GM21737 (cell line): ENCODE results near the gene TP53TG5.

Experiments used
- ATAC-seq: cut with Tn5 transposase; IDR thresholded peaks from one replicate; pipeline ENCODE4 v1.9.1; 2021; ENCODE audit warnings: mild to moderate bottlenecking, moderate library complexity; ENCODE audit not compliant: unreplicated experiment

The TP53TG5 gene

DNA sequence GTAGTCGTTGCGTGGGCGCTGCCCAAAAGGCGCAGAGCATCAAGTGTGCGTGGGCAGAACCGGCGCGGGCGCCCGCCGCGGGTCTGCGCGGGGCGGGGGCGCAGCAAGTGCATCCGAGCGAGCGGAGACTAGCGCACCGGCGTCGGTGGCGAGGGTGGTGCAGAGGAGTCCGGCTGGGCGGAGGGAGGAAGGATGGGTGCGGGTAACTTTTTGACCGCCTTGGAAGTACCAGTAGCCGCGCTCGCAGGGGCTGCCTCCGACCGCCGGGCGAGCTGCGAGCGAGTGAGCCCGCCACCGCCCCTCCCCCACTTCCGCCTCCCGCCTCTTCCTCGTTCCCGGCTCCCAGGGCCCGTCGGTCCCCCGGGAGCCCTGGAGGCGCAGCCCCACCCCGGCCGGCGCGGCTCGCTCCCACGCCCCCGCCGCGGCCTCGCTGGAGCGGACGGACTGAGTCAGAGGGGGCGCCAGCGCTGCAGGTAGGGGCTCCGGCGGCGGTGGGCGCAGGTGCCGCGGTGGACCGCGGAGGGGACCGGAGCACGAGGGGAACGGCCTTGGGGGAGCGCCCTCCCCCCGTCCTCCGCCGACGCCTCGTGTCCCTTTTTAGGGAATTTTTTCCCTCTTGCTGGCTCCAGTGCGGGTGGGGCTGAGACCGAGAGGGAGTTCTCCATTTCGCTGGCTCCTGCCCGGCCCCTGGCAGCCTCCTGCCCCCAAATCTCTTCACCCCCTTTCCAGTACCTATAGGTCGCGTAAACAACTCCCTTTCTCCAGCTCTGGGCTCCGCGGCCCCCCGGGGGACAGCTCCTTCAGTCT is 28.3 kb upstream of the TP53TG5 start:
- ATAC-seq: no peak

DNA sequence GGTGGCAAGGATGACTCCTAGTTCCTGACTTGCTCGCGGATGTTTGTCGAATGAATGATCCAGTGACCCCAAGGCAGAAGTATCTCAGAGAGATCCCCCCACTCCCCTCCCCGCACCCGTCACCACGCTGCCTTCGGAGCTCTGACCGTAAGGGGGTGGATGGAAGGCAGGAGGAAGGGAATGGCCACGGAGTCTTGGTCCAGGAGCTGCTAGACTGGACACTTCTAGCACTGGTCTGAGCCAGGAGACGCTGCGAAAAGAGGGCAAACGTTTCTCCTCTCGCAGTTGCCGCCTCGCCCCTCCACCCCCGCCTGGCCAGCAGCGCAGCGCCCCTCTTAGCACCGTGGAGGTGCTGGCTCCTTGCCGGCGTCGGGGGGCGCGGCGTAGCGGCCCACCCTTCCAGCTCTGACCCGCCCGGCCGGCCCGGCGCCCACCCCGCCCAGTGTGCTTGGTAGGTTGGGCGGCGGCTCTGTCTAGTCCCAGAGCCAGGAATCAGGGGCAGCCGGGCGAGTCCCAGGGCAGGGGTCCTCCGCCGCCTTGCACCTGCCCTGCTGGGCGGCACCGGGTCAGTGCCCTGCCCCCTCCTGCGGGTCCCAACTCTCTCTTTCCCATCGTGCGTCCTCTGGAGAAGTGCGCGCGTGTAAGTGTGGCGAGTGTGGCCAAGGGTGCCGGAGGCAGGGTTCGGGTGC is 27.6 kb upstream of the TP53TG5 start:
- no peak for ATAC-seq

DNA sequence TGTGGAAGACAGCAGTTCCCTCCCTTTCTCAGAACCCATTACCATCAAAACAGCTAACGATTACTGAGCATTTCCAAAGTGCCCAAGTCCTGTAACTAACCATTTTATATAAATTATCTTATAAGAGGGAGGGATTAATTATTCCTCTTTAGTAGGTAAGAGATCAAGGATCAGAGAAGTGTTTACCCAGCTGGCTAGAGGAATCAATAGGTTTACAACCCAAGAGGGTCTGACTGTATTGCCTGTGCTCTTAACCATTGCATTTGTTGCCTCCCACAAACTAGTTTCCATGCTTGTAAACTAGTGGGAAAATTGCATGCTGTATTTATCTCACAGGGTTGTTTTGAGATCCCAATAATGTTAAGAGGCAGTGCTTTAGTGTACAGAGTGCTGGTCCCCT is 26.3 kb upstream of the TP53TG5 start:
- ATAC-seq: no peak

DNA sequence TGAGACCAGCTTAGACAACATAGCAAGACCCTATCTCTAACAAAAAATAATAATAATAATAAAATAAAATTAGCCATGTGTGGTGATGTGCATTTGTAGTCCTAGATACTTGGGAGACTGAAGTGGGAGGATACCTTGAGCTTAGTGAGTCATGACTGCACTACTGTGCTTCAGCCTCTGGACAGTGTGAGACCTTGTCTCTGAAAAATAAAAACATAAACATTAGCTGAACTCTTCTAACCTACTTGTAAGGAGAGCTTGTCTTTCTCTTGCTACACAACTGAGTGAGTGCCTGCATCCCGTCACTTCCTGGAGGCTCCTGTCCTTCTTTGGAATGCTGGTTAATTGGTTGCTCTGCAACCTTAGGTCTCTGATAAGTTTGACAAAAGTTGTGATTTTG is 24.8 kb upstream of the TP53TG5 start:
- ATAC-seq: no peak

DNA sequence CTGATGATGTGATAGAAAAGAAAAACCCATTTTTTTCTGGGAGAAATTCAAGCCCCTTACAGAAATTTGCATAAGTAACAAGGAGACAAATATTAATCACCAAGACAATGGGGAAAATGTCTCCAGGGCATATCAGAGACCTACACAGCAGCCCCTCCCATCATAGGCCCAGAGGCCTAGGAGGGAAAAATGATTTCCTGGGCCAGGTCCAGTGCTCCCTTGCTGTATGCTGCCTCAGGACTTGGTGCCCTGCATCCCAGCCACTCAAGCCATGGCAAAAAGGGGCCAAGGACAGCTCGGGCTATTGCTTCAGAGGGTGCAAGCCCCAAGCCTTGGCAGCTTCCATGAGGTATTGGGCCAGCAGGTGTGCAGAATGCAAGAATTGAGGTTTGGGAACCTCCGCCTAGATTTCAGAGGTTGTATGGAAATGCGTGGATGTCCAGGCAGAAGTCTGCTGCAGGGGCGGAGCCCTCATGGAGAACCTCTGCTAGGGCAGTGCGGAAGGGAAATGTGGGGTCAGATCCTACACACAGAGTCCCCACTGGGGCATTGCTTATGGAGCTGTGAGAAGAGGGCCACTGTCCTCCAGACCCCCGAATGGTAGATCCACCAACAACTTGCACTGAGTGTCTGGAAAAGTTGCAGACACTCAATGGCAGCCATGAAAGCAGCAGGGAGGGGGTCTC is 22.4 kb upstream of the TP53TG5 start:
- no peak for ATAC-seq

DNA sequence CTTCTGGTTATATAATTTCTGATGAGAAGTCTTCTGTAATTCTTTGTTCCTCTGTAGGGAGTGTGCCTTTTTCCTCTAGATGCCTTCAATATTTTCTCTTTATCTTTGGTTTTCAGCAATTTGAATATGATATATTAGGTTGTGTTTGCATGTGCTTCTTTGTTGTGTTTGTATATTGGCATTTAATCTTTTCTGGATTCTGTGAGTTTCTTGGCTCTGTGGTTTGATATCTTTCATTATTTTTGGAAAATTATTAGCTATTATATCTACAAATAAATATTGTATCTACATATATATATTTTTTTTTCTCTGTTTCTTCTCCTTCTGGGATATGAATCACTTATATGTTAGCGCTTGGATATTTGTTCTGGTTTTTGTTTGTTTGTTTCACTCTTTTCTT is 20.9 kb upstream of the TP53TG5 start:
- ATAC-seq: no peak

DNA sequence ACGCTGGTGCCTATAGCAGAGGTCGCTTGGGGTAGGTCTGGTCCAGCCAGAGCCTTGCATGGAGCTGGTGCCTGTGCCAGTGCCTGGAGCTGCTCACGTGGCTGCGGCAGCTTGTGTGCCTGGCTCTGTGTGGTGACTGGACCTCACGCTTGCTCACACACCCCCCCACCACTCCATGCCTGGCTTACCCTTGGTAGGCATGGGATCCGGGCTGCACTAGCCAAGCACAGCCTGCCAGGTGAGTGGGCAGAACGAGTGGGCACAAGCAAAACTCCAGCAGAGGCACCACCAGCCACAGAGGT is 16.9 kb upstream of the TP53TG5 start:
- ATAC-seq: no peak

DNA sequence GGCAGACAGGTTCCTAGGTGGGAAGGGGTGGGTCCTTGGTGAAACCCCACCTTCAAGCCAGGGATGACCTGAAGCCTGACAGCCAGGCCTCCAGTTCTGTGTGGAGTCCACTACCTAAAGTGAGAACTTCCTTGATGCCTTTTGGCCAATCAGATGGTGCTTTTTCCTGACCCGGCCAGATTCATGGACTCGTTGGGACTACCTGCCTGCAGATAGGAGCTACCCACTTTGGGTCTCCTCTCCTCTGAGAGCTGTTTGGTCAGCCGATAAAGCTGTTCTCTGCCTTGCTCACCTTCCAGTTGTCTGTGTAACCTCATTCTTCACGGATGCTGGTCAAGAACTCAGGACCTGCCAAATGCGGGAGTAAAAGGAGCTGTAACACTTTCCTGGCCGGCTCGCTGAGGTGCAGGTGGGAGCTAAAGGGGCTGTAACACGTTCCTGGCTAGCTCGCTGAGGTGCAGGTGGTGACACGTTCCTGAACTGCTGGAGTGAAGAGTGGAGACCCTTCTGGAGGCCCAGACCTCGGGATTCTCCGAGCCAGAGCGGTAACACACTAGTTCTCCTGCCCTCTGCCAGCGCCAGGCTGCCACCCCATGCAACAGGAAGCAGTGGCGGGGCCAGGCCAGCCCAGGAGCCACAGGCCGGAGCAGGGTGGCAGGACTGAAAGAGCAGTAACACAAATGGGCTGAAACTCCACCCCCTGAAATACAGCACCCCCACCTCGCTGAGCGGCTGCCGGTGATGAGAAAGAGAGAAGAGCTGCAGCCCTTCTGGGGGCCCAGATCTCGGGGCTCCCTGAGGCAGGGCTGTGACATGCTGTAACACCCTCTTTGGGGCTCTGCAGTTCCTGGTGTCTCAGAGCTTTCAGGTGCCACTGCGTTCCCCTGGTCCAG is 16.3 kb upstream of the TP53TG5 start:
- no peak for ATAC-seq

DNA sequence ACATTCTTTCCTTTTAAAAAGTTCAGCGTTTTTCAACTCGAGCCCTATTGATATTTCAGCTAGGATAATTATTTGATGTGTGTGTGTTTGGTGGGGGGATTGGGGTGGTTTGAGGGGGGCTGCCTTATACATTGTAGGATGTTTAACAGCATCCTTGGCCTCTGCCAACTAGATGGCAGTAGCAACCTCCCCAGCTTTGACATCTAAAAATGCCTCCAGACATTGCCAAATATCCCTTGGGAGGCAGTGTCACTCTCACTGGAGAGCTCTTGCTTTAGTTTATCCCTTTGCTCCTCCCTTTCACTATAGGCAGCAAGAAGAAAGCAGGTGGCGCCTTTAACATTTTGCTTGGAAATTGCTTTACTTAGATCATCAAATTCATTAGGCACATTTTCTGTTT is 14.6 kb upstream of the TP53TG5 start:
- no peak for ATAC-seq

DNA sequence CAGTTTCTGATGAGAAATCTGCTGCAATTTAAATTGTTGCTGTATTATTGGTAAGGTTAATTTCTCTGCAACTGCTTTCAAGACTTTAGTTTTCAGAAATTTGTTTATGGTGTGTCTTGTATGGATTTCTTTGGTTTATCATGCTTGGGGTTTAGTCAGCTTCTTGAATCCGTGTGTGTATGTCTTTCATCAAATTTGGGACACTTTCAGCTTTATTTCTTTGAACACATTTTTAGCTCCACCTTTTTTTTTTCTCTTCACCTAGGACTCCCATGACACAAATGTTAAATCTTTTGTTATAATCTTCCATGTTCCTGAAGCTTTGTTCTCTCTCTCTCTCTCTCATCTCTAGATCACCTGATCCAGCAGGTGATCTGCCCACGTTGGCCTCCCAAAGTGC is 13.4 kb upstream of the TP53TG5 start:
- ATAC-seq: no peak

DNA sequence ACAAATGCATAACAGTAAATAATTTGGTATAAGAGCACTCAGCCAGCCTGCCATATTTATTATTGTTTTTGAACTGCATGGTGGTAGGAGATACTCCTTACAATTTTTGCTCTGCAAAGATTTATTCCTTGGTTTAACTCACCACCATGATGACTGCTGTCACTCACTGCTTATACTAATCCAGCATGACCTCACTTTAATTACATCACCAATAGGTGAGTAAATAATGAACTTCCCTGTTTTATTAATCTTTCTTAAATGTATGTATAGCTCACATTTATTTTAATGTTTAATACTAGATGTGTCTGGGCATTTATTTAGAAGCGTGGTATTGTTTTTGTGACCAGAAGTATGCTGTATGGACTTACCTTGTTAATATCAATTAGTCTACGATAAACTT is 12.8 kb upstream of the TP53TG5 start:
- ATAC-seq: no peak

DNA sequence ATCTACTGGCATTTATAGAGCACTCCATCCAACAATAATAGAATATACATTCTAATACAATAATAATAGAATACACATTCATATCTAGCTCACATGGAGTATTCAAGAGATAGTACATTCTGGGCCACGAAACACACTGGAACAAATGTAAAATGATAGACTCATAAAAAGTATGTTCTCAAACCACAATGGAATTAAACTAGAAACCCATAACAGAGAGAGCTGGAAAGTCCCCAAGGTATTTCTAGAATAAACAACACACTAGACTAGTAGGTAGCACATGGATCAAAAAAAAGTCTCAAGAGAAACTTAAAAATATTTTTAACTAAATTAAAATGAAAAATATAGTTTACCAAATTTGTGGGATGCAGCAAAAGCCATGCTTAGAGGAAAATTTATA is 9.1 kb upstream of the TP53TG5 start:
- no peak for ATAC-seq

DNA sequence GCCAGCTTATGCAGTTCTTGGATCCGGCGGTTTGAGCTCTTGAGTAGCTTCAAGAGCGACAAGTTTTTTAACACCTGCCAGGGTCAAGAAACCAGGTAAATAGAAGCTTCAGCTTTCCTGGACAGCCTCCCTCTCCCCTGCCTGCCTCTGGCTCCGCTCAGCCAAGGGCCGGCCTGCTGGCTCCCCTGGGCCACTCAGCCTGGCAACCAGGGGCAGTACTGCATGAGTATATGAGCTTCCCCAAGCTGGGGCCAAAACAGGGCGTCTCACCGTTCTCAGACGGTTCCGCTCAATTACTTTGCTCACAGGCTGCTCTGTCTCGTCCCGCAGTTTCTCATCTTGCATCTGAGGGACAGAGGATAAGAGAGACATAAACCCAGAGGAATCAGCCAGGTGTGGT is 856 bp downstream of the TP53TG5 start:
- ATAC-seq: no peak

DNA sequence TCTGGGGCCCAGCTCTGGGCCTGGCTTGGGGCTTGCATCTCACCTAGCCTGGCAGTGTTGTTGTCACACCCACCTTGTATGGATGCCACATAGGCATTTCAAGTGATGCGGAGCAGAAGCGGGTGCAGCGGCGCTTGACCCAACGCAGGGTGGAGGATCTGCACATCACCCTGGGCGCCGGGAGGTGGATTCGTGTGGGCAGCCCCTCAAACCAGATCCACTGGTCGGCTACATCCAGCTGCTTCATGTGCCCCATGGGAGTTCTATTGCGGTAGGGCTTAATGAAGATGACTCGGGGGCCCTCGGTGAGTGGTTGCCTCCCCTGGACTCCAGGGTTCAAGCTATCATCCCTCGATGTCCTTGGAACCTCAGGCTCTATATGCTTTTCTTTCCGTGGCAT is 3.2 kb downstream of the TP53TG5 start:
- ATAC-seq: no peak

DNA sequence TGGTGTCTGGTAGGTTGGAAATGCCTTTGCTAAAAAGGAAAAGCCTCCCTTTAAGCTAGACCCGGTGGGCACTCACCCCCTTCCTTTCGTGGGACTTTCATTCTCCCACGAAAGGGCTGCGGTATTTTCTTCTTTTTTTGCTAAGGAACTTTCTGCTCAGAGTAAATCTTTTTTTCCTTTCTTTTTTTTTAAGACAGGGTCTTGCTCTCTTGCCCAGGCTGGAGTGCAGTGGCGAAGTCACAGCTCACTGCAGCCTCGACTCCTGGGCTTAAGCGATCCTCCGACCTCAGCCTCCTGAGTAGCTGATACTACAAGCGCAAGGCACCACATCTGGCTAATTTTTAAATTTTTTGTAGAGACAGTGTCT is 4.0 kb downstream of the TP53TG5 start:
- ATAC-seq: no peak

DNA sequence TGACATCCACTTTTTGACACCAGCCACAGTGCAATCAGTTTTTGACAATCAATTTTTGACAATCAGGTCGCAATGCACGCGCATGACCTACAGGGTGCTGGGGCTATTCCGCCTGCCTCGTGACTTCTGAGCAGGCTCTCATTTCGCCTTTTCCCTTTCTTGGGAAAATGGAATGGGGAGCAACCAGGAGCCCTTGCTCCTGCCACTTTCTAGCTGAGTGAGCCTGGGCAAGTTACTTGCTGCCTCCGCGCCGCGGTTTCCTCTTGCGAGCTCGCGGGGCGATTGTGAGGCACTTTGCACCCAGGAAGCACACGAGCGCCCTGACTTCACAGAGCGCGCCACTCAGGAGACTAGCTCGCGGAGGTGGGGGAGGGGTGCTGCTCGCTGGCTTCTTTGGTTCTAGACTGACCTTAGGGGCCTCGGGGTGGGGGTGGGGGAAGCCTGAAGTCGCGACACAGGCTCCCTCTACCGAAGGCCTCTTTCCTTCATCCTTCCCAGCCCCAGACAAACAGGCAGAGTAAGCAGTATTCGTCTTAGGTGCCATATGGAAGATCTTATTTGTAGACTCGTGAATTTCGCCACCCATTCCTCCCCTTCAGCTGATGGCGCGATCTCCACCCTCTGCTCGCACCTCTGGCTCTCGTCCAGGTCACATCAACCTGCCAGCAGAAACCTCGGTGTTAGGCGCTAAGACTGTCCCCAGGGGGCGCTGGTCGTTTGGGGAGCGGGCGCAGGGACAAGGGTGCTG is 4.6 kb downstream of the TP53TG5 start:
- ATAC-seq: peak; percentile 55

DNA sequence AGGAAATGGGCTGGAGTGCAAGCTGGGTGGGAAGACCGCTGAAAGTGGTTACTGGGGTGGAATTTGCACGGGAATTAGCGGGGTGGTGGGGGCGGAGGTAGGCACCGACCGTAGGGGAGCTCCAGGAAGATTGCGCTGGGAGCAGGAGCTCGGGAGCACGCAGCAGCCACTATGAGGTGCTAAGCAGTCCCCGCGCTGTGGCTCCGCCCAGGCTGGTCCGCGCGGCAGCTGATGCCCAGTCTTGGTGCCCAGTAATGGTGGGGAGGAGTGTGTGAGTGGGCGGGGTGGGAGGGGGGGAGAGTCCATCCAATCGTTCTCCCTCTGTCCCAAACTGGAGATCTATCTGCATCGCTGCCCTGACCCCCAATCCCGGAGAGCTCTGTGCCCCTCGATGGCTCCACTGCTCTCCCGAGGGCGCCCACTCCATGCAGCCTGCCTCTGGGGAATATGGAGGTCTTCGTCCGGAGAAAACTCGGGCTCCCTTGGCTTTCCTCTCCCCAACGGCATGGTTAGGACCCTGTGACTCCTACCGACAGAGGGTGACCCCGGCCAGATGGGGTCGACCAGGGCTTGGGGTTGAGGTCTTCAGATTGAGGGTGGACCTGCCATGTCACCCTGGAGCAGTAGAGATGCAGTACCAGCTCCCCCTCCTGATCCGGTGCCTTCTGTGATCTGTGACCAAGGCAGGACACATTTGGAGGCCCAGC is 5.3 kb downstream of the TP53TG5 start:
- no peak for ATAC-seq

DNA sequence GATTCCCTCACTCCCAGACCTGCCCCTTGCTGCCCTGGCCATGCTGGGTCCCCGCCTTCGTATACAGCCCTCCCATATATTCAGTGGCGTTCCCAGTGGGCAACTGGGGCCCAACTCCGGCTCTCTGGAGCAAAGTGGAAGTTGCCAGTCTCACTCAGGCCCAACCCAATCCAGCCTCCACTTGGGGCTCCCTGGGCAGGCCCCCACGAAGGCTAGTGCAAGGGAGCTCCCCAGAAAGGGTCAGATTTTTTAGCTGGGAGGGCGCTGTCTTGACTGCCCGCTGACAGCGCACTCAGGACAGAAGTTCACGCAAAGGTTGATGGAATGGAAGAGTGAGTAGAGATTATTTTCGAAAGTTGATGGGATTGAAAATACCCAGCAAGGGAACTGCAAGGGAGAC is 5.9 kb downstream of the TP53TG5 start:
- ATAC-seq: no peak

DNA sequence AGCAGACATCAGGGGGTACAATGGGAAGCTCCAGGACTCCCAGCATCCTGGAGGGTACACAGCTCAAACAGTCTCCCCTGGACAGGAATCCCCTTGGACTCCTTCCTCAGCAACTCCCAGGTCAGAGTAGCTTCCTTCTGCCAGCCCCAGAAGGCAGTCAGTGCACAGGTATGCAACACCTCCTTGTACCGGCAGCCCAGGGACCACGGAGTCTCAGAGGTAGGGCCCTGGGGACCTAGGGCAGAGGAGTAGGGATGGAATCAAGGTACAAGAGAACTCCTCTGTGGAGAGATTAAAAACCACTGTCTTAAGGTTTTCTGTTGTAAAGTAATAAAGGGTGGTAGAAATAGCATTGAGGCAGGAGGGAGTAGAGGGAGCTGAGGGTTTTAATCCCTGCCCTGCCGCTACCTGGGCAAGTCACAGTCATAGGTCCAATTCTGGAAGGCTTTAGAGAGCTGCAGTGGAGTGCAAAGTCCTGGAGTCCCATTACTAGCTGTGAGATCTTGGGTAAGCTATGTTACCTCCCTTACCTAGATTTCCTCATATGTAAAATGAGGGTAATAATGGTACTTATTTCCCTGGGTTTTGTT is 7.5 kb downstream of the TP53TG5 start:
- no peak for ATAC-seq
